Cardiac muscle cell (in vitro differentiated cells and primary cell): Measurements from ENCODE around the gene ABCA12. TPM values are rescaled to one million over a fixed set of nuclear protein-coding genes. Genes with fewer than 3 reads are reported as not detected.

ENCODE experiments used
- DNase-seq, 2 donors: peaks; one replicate each; pipeline versions ENCODE4 v3.0.0 to v3.0.0-alpha.2; 2010 to 2017; ENCODE audit warnings: low read depth in 1 of 2, low spot score in 1 of 2
- H3K27ac ChIP-seq: fragments of 200-600 bp; sonication (generic); 2 replicates; pipeline ENCODE4 v1.5.1; 2016
- H3K27me3 ChIP-seq: fragments of 200-600 bp; sonication (generic); 2 replicates; pipeline ENCODE4 v1.6.0; 2016; ENCODE audit warnings: control low read depth
- H3K36me3 ChIP-seq: fragments of 200-600 bp; sonication (generic); 2 replicates; pipeline ENCODE4 v1.5.1; 2016; ENCODE audit warnings: control low read depth
- H3K4me1 ChIP-seq: fragments of 200-600 bp; sonication (generic); 2 replicates; pipeline ENCODE4 v1.8.1; 2017; ENCODE audit warnings: low read depth, mild to moderate bottlenecking, mixed run types
- H3K4me3 ChIP-seq: fragments of 200-600 bp; sonication (generic); 2 replicates; pipeline ENCODE4 v1.5.1; 2016; ENCODE audit warnings: mild to moderate bottlenecking
- H3K9me3 ChIP-seq: fragments of 200-600 bp; sonication (generic); 2 replicates; pipeline ENCODE4 v1.5.1; 2017; ENCODE audit warnings: low read depth, mild to moderate bottlenecking, control low read depth
- CTCF ChIP-seq: IDR thresholded peaks from 2 replicates; pipeline ENCODE4 v1.5.1; 2012; ENCODE audit warnings: low read depth, mild to moderate bottlenecking, low read length
- polyA plus RNA-seq: library from polyadenylated mRNA; unstranded; fragments of >200 nt; fragmentation: Nextera tagmentation; extraction: Ambion mirVana; gene quantifications from 2 replicates; pipeline ENCODE4 v1.2.1, GENCODE V29; 2016
- total RNA-seq: library from RNA; depleted of rRNA; stranded (reverse); fragments of >200 nt; gene quantifications from 2 replicates; pipeline ENCODE4 v1.2.3, GENCODE V29; 2016

ABCA12 gene
- total and polyA plus RNA-seq, 2 experiments from 2014 or later: not detected

GRCh38 chr2:215161301-215161829 lies 22.9 kb upstream of the ABCA12 start:
- no peak for DNase-seq
- no peak for TF ChIP-seq CTCF
- Histone ChIP-seq H3K27me3 (no peaks in the 10 kb centered on the region), H3K36me3 (no peaks in the 10 kb centered on the region), H3K9me3 (no peaks in the 10 kb centered on the region), H3K4me3 (no peak overlapping the region), H3K4me1 (no peaks in the 10 kb centered on the region), H3K27ac (no peak overlapping the region)

- no peak for TF ChIP-seq CTCF
- DNase-seq: no peak
- Histone ChIP-seq H3K9me3 (no peaks in the 10 kb centered on the region), H3K27ac (no peak overlapping the region), H3K4me3 (no peak overlapping the region), H3K4me1 (no peaks in the 10 kb centered on the region), H3K27me3 (no peaks in the 10 kb centered on the region), H3K36me3 (no peaks in the 10 kb centered on the region)
Measured at GRCh38 chr2:215160081-215160480, 21.7 kb upstream of the ABCA12 start.

- H3K27me3 ChIP-seq: no peaks in the 10 kb centered on the region
- H3K36me3 ChIP-seq: no peaks in the 10 kb centered on the region
- H3K4me3 ChIP-seq: no peak overlapping the region
- no peak for TF ChIP-seq CTCF
- no peaks in the 10 kb centered on the region for H3K9me3 ChIP-seq
- DNase-seq: no peak
- H3K27ac ChIP-seq: no peak overlapping the region
- H3K4me1 ChIP-seq: no peaks in the 10 kb centered on the region
Measured at GRCh38 chr2:215156453-215156852, 18.0 kb upstream of the ABCA12 start.

GRCh38 chr2:215149894-215150293 lies 11.5 kb upstream of the ABCA12 start:
- DNase-seq: no peak
- H3K27ac ChIP-seq: no peak overlapping the region
- no peak for TF ChIP-seq CTCF
- no peaks in the 10 kb centered on the region for H3K9me3 ChIP-seq
- H3K4me1 ChIP-seq: no peaks in the 10 kb centered on the region
- no peaks in the 10 kb centered on the region for H3K27me3 ChIP-seq
- H3K4me3 ChIP-seq: no peak overlapping the region
- H3K36me3 ChIP-seq: no peaks in the 10 kb centered on the region

- Histone ChIP-seq H3K27me3 (no peaks in the 10 kb centered on the region), H3K9me3 (no peaks in the 10 kb centered on the region), H3K4me3 (no peak overlapping the region), H3K4me1 (no peaks in the 10 kb centered on the region), H3K36me3 (no peaks in the 10 kb centered on the region), H3K27ac (no peak overlapping the region)
- TF ChIP-seq CTCF: no peak
- no peak for DNase-seq
Measured at GRCh38 chr2:215149486-215149885, 11.1 kb upstream of the ABCA12 start.

- H3K9me3 ChIP-seq: no peaks in the 10 kb centered on the region
- H3K4me3 ChIP-seq: no peak overlapping the region
- H3K27me3 ChIP-seq: no peaks in the 10 kb centered on the region
- no peak for DNase-seq
- no peak for TF ChIP-seq CTCF
- no peak overlapping the region for H3K27ac ChIP-seq
- H3K36me3 ChIP-seq: no peaks in the 10 kb centered on the region
- H3K4me1 ChIP-seq: no peaks in the 10 kb centered on the region
Measured at GRCh38 chr2:215149060-215149459, 10.6 kb upstream of the ABCA12 start.
